HG02943 (cell line): Measurements from ENCODE around the gene PTPRG.

Experiments used
- ATAC-seq: cut with Tn5 transposase; IDR thresholded peaks from one replicate; pipeline ENCODE4 v1.9.1; 2021; ENCODE audit warnings: mild to moderate bottlenecking, low read depth, moderate library complexity; ENCODE audit not compliant: unreplicated experiment

Gene PTPRG

DNA sequence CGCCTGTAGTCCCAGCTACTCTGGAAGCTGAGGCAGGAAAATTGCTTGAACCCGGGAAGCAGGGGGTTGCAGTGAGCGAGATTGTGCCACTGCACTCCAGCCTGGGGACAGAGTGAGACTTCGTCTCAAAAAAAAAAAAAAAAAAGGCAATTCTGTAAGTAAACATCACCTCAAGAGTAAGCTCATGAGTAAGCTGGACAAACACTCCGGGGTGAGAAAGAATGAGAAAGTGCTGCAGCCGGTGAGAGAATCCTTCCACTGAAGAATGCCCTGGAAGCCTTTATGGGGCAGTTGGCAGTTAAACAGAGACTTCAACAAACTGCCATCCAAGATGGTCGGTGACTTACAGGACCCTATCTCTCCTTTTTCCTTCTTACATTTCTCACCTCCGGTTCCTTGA, 764.5 kb downstream of the PTPRG start:
- no peak for ATAC-seq

DNA sequence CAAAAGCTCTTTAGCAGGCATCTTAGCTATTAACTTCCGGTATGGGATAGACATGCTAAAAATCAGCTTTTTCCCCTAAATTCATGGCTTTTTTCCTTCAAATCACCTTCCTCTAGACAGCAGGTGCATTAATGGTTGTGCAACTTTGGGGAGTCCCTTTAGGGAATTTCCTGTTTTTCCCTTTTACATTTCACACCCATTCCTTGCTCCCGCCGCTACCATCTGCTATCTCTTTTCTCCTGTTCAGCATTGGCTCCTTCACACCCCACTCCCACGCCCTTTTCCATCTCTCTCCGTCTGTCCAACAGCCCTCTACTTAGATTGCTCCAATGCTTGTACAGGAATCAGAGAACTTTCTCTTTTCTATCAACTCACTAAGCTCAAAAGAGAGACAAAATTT, 768.6 kb downstream of the PTPRG start:
- ATAC-seq: no peak

DNA sequence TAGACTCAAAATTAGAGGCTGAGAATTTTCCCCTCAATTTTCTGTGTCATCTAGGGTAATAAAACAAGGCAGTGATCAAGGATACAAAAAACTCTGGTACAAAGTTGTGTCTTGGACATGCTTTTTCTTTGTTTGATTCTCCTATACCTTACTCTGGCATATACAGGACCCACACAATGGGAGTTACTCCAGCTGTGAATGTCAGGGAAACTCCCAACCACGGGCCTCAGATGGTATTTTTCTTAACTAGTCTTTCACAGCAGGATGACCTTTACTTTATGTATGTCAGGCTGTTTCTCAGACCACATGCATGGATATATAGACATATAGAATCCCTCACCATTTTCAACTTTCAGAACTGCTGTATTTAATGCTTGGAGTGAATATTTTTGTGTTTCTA, 770.6 kb downstream of the PTPRG start:
- ATAC-seq: no peak

DNA sequence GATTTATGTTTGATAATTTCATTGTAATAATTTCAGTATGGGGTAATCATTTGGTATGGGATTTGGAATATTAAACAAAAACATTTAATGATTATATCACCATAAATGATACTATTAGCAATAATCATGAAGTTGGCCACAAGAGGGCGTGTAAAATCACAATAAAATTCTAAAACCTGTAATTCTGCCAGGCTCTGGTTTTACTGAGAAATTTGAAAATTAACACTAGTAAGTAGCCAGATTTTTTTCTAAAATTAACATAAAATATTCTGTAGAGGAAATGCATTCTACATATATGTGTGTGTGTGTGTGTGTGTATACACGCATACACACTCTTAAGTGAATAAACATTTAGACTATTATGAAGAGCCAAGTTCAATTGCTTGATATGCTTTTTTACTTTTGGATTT, 771.5 kb downstream of the PTPRG start:
- no peak for ATAC-seq

DNA sequence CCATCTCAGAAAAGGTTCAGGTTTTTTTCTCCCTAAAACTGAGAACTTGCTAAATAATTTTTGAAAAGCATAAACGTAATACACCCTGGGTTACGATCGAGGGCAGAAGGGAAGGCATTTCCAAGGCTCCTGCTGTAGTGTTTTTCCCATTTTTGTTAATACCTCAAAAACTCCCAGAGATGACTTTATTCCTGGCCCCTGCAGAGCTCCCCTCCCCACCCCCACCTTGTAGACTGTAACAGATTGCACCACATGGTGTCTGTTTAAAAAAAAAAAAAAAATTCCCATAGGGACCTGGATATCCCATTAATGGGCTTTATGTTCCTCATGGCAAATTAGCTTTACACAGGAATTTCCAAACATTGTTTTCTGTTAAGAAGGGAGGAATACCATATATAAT, 773.8 kb downstream of the PTPRG start:
- no peak for ATAC-seq

DNA sequence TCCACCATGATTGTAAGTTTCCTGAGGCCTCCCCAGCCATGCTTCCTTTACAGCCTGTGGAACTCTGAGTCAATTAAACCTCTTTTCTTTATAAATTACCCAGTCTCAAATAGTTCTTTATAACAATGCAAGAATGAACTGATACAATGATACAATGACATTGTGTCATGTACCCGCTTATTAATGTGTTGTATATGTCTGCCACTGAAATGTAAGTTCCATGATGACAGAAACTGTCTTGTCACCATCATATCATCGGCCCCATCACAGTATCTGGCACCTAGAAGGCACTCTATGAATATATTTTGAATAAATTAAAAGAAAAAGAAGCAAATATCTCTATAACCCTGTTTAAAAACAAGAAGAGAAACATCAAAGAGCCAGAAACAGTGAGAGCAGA, 782.4 kb downstream of the PTPRG start:
- no peak for ATAC-seq
